IPS-18c (cell line): ENCODE results near the gene RAB11A.
"Not testable (repeated sequence)": the region's sequence is repeated elsewhere in the genome, so short reads cannot be mapped to it uniquely, and the experiment has no call there.

Source experiments
- H3K4me3 ChIP-seq: 2 replicates; pipeline ENCODE4 v1.7.0; 2013; ENCODE audit warnings: low read depth, mild to moderate bottlenecking, low read length, moderate library complexity; ENCODE audit not compliant: insufficient read depth
- H3K9me3 ChIP-seq: one replicate; pipeline ENCODE4 v1.6.1; 2013; ENCODE audit warnings: mild to moderate bottlenecking, low read length, moderate library complexity; ENCODE audit not compliant: control insufficient read depth, insufficient read depth

The RAB11A gene

DNA sequence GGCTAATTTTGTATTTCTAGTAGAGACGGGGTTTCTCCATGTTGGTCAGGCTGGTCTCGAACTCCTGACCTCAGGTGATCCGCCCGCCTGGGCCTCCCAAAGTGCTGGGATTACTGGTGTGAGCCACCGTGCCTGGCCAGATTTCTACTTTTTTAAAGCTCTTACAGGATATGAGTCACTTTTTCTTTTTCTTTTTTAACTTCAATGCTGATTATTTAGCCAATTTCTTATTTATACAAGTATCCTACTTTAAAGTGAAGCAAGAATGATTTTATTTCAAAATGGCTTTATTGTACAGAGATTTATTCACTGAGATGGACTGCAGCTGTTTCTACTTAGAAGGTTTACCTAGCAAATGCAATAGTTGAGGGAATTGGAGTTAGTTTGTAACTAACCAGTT lies 3.3 kb downstream of the RAB11A start:
- not testable (repeated sequence) for H3K4me3 ChIP-seq, H3K9me3 ChIP-seq

DNA sequence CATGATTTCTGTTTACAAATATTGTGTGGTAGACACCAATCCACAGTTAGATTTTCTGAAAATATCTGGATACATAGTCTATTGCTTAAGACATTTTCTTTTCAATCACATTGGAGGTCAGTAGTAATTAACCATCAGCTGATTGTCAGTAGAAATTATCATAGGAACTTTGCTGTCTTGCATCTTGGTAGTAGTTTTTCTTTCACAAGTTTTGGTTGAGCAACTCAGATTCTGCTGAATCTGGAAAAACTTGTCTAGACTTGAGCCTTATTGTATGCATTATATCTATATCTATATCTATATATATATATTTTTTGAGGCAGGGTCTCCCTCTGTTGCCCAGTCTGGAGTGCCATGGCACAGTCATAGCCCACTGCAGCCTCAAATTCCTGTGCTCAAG lies 4.0 kb downstream of the RAB11A start:
- no peak overlapping the region for H3K4me3 ChIP-seq
- peaks cover 2% of the 10 kb centered on the region for H3K9me3 ChIP-seq

DNA sequence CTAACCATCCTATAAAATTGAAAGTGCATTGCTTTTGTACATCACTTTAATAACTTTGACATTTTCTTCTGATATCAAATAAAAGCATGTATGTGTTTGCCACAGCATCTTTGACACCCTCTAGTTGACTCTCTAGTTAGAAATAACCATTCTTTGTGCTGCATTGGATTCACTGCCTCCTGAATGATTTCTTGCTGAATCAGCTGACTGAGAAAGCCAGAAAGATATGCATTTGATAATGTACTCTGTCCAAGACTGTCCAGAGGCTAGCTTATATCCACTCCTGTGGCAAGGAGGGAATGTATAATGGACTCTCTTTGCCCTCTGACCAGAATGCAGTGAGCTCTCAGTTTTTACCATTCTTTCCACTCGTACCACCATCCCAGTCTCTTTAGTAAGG lies 6.2 kb downstream of the RAB11A start:
- no peak overlapping the region for H3K4me3 ChIP-seq

DNA sequence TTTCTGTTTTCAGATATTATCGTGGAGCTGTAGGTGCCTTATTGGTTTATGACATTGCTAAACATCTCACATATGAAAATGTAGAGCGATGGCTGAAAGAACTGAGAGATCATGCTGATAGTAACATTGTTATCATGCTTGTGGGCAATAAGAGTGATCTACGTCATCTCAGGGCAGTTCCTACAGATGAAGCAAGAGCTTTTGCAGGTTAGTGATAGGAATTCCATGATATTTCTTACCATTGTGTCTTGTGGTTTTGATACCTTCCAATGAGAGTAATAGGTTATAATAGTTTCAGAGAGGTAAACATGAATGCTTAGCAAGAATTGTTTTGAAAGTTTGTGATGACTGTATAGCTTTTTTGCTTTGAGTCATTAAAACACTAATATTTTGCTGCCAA lies 8.5 kb downstream of the RAB11A start:
- Histone ChIP-seq H3K4me3 (no peak overlapping the region), H3K9me3 (no peaks in the 10 kb centered on the region)

More for the DNA sequence above, 6.2 kb downstream of the RAB11A start:
- H3K9me3 ChIP-seq = no peaks in the 10 kb centered on the region

DNA sequence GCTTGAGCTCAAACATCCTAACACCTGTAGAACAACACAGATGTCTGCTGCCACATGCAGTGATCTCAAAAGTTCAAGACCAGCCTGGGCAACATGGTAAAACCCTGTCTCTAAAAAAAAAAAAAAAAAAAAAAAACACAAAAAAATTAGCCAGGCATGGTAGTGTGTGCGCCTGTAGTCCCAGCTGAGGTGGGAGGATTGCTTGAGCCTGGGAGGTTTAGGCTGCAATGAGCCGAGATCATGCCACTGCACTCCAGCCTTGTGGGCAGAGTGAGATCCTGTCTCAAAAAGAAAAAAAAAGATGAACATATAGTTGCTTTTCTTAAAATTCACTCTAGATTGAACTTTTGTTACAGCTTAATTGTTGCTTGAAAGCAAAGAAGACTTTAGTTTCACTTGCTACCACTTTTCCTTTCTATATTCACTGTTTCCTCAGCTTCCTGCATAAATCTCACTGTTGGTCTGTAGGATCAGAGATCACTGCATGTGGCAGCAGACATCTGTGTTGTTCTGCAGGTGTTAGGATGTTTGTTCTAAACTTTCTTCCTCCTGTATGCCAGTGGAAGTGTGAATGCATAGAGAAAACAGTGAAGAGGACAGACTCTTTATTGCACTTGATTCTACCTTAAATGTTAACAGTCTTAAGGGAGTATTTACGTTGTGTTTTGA lies 12.6 kb downstream of the RAB11A start:
- H3K9me3 ChIP-seq = no peaks in the 10 kb centered on the region
- H3K4me3 ChIP-seq = no peak overlapping the region

DNA sequence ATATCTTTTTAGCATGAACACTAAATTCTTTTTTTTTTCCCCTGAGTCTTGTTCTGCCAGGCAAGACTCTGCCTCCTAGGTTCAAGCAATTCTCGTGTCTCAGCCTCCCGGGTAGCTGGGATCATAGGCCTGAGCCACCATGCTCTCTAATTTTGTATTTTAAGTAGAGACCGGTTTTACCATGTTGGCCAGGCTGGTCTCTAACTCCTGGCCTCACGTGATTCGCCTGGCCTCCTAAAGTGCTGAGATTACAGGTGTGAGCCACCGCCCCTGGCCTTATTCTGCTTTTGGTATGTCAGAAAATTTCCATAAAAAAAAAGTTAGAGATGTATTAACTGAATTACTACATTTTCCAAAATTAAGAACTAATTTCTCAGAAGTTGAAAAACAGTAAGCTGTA lies 14.3 kb downstream of the RAB11A start:
- H3K4me3 ChIP-seq = no peak overlapping the region
- no peaks in the 10 kb centered on the region for H3K9me3 ChIP-seq

DNA sequence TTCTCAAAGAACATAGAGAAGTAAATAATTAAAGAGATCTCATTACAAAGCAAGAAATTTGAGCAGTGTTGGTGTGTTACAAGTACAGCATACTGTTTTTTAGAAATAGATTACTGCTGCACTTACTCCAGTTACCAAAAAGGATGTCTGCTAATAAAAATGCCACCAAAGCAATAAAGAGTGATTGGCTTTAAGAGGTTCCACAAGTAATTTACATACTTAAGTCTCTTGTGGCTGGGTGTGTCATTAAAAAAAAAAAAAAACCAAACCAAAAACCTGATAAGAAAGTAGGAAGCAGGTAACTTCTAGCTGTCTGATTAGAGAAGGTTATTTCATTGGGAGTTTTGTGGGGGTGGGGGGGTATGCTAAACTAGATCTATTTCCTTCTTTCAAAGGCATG lies 15.2 kb downstream of the RAB11A start:
- Histone ChIP-seq H3K9me3 (no peaks in the 10 kb centered on the region), H3K4me3 (no peak overlapping the region)

DNA sequence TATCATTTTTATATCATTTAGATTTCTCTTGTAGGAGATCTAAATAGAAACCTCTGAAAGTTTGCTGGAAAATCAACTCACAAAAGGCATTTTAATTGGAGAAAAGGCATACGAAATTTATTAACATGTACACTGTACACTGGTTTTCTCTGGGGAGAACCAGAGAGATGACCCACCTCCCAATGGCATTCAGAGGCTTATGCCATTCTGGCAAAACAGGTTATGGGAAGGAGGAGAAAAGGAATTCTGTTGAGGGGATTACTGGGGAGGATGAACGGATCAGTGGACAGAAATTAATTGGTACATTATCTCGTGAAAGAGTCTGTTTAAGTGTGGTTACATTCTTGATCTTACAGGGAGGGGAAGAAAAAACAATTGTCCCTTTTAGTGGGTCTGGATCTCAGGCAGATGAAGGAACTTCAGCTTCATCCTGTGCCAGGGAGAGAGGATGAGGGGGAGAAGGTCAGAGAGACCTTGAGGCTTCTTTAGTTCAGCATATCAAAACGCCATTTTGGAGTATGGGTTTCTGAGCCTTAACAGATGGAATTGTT lies 16.5 kb downstream of the RAB11A start:
- Histone ChIP-seq H3K4me3 (no peak overlapping the region), H3K9me3 (no peaks in the 10 kb centered on the region)

DNA sequence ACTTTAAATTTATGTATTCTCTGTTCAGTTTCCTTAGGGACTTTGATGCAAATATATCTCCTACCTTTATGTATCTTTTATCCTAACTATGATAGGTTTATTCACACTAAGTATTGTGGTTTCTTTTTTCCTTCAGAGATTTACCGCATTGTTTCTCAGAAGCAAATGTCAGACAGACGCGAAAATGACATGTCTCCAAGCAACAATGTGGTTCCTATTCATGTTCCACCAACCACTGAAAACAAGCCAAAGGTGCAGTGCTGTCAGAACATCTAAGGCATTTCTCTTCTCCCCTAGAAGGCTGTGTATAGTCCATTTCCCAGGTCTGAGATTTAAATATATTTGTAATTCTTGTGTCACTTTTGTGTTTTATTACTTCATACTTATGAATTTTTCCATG lies 18.3 kb downstream of the RAB11A start:
- no peaks in the 10 kb centered on the region for H3K9me3 ChIP-seq
- no peak overlapping the region for H3K4me3 ChIP-seq

DNA sequence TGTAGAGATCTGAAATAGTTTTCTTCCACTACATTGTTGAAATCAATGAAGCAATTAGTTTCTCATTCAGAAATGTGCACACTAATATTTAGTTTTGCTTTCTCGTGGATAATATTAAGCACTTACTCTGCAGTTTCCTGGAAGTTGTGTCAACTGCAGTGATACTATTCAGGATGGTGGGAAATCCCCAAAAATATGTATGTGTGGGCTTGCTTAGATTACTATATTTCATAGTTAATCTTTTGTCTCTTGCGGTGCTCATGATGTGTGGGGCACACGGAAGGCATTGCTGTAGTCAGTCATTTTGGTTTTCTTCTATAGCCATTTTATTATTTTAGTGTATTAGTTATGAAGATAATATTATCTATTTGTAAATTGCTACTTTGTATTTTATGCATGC lies 19.7 kb downstream of the RAB11A start:
- Histone ChIP-seq H3K4me3 (no peak overlapping the region), H3K9me3 (no peaks in the 10 kb centered on the region)

DNA sequence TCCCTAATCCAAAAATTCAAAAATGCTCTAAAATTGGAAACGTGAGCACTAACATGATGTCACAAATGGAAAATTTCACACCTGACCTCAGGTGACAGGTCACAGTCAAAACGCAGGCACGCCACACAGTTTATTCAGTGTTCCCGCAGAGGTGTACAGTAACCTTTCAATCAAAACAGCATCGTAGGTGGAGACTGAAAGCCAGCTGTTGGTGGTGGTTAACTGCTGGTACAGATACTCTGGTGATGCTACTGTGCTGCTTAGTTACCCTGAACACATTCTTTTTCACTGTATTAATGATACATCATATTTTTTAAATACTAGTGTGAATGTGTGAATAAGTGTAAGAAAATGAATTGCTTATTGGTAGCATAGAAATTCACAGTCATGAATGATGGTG lies 23.8 kb downstream of the RAB11A start:
- no peaks in the 10 kb centered on the region for H3K9me3 ChIP-seq

DNA sequence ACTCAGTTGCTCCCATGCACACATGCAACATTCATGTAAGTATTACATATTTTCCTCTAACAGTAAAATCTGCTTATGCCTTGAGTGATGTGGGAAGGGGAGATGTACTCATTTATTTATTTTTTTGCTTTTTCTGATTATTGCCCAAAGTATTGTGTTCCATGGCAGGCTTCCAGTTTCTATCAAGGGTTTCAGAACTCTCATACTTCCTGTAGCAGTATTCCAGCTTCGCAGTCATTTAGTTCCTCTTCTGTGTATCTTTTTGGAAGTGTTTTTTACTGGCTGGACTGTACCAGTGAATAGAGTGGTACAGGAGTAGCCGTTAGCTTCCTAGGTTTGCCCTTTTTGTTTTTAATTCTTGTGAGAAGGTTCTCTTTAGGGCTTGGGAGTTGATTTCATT lies 26.9 kb downstream of the RAB11A start:
- no peaks in the 10 kb centered on the region for H3K9me3 ChIP-seq
- H3K4me3 ChIP-seq = no peak overlapping the region

More for the DNA sequence above, 23.8 kb downstream of the RAB11A start:
- no peak overlapping the region for H3K4me3 ChIP-seq

DNA sequence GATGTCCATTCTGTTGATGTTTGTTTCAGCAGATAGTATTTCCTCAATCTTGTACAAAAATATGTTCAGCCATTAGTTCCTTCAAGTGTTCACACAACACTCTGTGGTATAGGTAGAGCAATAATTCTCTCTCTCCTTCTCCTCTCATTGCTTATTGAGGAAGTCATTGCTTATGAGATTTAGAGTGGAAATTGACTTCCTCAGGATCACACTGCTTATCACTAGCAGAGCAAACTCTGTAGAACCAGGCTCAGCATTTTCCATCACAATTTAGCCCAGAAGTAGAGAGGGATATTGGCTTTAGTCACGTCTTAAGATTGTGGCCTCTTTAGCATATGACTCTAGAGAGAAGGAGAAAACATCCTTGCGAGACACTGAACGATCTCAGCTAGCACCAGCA lies 31.2 kb downstream of the RAB11A start:
- Histone ChIP-seq H3K9me3 (no peaks in the 10 kb centered on the region), H3K4me3 (no peak overlapping the region)

DNA sequence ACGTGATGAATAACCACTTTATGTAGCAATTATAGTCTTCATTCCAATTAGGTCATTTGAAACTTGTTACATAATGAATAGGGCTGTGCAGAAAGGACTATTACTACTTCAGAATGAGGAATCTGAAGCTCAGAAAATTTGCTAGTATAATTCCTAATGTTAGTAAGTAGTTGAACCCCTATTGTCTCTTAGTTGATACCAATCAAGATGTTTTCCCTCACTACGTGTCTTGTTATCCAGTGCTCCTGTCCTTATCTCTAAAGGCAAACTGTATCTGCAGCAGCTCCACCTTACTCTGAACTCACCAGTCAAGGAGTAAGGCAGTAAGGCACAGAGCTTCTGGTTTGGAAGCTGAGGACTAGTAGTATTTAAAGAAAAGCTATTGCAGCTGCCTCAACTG lies 32.0 kb downstream of the RAB11A start:
- Histone ChIP-seq H3K9me3 (no peaks in the 10 kb centered on the region), H3K4me3 (no peak overlapping the region)

DNA sequence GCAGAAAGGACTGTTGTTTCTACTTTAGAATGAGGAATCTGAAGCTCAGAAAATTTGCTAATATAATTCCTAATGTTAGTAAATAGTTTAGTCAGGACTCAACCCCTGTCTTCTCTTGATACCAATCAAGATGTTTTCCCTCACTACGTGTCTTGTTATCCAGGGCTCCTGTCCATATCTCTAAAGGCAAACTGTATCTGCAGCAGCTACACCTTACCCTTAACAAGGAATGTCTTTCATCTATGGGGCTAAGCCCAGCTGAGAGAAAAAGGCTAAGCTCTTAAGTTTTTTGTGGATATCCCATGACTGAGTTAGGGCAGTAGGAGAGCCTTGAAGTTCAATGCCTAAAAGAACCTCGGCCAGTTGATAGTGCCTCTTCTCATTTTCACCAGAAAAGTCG lies 32.5 kb downstream of the RAB11A start:
- no peak overlapping the region for H3K4me3 ChIP-seq
- H3K9me3 ChIP-seq = no peaks in the 10 kb centered on the region

DNA sequence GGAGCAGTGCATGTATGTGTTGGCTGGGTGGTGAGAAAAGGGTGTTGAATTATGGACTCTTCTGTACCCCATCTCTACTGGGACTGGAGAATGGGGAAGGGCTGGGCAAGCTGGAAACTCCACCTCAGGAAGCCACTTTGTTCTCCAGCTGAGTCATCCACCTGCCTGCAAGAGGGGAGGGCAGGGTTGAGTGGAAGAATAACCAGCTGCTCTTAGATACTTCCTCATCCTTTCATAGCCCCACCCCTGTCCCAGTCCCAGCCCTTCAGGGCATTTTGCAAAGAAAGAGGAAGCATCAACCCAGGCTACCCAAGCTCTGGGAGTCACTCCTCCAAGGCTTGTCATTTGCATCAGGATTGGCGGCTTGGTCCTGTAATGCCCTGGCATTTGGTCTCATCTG lies 33.1 kb downstream of the RAB11A start:
- H3K4me3 ChIP-seq = no peak overlapping the region
- no peaks in the 10 kb centered on the region for H3K9me3 ChIP-seq

DNA sequence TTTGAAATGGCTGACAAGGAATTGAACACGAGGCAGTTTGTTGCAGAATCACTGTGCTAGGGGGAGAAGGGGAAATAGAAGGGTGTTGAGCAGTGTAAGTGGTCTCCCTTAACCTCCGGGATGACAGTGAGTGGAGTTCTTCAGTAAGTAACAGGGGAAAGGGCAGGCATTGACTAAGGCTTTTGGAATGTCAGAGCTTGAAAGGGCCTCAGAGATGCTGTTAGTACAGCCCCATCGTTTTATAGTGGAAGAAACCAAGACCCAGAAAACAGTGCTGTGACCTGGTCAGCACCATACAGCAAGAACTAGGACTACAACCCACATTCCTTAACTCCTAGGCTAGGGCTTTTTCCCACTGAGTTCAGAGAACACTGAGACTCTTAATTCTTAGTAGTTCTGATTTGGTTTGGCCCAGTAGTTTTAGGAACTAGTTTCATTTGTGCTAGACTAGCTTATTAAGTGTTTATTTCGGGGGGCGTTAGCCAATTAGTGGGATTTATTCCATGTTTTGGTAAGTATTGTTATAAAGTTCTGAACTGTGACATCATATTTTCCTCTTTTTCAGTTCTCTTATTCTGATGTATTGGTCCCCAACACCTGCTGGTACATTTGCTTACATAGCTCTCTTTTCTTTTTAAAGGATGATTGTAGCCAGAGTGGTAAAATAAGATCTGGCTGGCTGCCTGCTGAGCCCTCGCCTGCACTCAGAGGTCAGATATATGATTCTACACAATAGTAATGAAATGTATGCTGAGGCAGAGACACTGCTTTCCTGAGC lies 34.2 kb downstream of the RAB11A start:
- Histone ChIP-seq H3K9me3 (no peaks in the 10 kb centered on the region), H3K4me3 (no peak overlapping the region)

DNA sequence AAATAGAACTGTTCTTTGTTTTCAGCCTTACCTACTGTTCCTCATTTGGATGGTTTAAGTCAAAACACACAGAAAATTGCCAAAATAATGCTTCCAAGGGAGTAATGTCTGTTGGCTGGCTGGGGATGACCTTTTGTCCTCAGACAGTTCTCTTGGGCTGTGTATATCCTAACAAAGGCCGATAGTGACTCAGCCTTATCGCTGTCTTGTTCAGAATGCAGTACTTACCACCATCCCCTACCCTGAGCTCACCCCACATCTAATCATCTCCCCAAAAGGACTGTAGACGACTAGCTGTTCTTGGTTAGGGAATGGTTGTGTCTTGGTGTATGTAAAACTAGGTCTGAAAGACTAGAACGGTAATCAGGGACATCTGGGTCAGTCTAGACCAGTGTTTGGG lies 35.0 kb downstream of the RAB11A start:
- H3K4me3 ChIP-seq = no peak overlapping the region
- no peaks in the 10 kb centered on the region for H3K9me3 ChIP-seq
